ENCODE measurements around the gene MED13L.
"Not testable (repeated sequence)": the region's sequence is repeated elsewhere in the genome, so short reads cannot be mapped to it uniquely, and the experiment has no call there.

Gene MED13L

DNA sequence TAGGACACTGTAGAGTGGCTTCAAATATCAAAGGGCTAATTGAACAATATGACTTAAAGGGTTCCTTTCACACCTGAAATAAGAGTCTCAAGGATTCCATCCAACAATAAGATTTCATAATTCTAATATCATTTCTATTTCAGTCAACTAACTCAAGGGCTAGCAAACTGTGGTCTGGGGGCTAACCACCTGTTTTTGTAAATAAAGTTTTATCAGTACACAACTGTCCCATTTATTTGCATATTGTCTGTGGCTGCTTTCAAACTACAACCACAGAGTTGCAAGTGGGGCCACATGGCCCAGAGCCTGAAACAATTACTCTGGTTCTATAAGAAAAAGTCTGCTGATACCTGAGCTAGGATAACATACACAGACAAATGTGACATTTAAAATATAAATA is 29.1 kb downstream of the MED13L start:
- Histone ChIP-seq H3K36me3 (ENCODE audit: control insufficient read depth in 1 of 2, insufficient read depth in 2 of 2, low read length in 2 of 2) (no peaks in the 10 kb centered on the region), H3K4me3 (ENCODE audit: low read depth in 1 of 2, low read length in 2 of 2) (no peak overlapping the region), H3K27me3 (ENCODE audit: control insufficient read depth in 1 of 2, insufficient read depth in 2 of 2, low read length in 2 of 2) (no peaks in the 10 kb centered on the region), H3K9ac (ENCODE audit: low read depth in 1 of 2, low read length in 2 of 2) (no peak overlapping the region), H3K9me3 (ENCODE audit: control insufficient read depth in 1 of 2, low read length in 2 of 2) (no peaks in the 10 kb centered on the region), H3K4me1 (ENCODE audit: control insufficient read depth in 1 of 2, insufficient read depth in 2 of 2, low read length in 2 of 2) (peaks cover 22 to 24% of the 10 kb centered on the region in 2 donors), H3K27ac (ENCODE audit: low read depth, low read length) (no peak overlapping the region)

DNA sequence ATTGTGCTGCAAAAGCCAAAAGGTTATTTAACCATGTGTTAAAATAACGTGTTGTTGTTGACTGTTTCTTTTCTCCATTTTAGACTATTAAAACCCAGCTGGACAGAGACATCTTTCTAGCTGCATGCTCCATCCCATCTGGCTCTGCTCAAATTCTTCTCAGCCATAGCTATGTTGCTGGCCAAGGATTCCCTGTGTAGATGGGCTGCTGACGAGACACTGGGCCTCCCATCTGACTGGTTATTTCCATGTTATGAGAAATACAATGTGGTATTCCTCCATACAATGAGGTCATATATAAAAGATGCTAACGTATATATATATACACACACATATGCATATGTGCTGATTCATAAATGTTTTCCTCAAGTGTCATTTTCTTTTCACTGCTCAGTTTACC is 30.1 kb downstream of the MED13L start:
- no peaks in the 10 kb centered on the region for H3K36me3 ChIP-seq (ENCODE audit: control insufficient read depth in 1 of 2, insufficient read depth in 2 of 2, low read length in 2 of 2)
- H3K4me1 ChIP-seq (ENCODE audit: control insufficient read depth in 1 of 2, insufficient read depth in 2 of 2, low read length in 2 of 2), result peaks cover 23 to 32% of the 10 kb centered on the region in 2 donors
- H3K9me3 ChIP-seq (ENCODE audit: control insufficient read depth in 1 of 2, low read length in 2 of 2), result no peaks in the 10 kb centered on the region
- no peak overlapping the region for H3K4me3 ChIP-seq (ENCODE audit: low read depth in 1 of 2, low read length in 2 of 2)
- H3K9ac ChIP-seq (ENCODE audit: low read depth in 1 of 2, low read length in 2 of 2), result no peak overlapping the region
- no peak overlapping the region for H3K27ac ChIP-seq (ENCODE audit: low read depth, low read length)
- H3K27me3 ChIP-seq (ENCODE audit: control insufficient read depth in 1 of 2, insufficient read depth in 2 of 2, low read length in 2 of 2), result no peaks in the 10 kb centered on the region

DNA sequence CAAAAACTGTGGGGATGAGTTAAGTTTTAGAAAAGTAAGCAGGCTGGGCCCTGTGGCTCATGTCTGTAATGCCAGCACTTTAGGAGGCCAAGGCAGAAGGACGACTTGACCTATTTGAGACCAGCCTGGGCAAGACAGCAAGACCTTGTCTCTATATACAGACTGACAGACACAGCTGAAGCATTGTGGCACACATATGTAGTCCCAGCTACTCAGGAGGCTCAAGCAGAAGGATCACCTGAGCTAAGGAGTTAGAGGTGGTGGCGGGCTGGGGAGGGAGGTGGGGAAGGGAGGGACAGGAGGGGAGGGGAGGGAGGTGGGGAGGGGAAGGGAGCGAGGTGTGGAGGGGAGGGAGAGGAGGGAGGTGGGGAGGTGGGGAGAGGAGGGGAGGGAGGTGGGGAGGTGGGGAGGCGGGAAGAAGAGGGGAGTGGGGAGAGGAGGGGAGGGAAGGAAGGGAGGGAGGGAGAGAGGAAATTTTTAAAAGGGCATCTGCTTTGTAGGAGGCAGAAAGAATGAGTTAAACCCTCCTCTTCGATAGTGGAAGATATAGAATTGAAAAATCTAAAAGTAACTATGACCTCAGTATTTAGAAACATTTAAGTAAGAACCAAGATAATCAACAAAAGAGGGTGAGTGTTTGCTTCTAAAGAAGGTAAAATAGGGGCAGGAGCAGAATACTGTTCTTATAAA is 30.9 kb downstream of the MED13L start:
- no peaks in the 10 kb centered on the region for H3K27me3 ChIP-seq (ENCODE audit: control insufficient read depth in 1 of 2, insufficient read depth in 2 of 2, low read length in 2 of 2)
- H3K4me1 ChIP-seq (ENCODE audit: control insufficient read depth in 1 of 2, insufficient read depth in 2 of 2, low read length in 2 of 2), result peaks cover 23 to 32% of the 10 kb centered on the region in 2 donors
- H3K36me3 ChIP-seq (ENCODE audit: control insufficient read depth in 1 of 2, insufficient read depth in 2 of 2, low read length in 2 of 2), result no peaks in the 10 kb centered on the region
- no peak overlapping the region for H3K9ac ChIP-seq (ENCODE audit: low read depth in 1 of 2, low read length in 2 of 2)
- no peaks in the 10 kb centered on the region for H3K9me3 ChIP-seq (ENCODE audit: control insufficient read depth in 1 of 2, low read length in 2 of 2)
- H3K4me3 ChIP-seq (ENCODE audit: low read depth in 1 of 2, low read length in 2 of 2), result no peak overlapping the region
- no peak overlapping the region for H3K27ac ChIP-seq (ENCODE audit: low read depth, low read length)

DNA sequence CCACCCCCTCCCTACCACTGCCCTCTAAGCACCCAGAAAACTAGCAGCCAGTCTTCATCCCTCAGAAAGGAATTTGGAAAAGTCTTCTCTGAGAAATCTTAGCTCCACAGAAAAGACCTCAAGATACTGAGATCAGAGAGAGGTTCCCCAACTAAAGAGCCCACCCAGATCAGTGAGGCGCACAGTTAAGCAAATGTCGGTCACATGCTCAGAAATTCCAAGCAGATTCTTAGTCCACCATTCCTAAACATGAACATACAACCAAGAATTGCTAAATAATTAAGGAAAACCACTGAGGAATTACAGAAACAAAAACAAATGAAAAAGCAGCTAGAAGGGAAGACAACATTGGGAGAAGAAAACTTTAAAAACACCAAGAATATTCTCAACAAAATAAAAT is 32.3 kb downstream of the MED13L start:
- Histone ChIP-seq H3K27me3 (ENCODE audit: control insufficient read depth in 1 of 2, insufficient read depth in 2 of 2, low read length in 2 of 2) (no peaks in the 10 kb centered on the region), H3K9ac (ENCODE audit: low read depth in 1 of 2, low read length in 2 of 2) (no peak overlapping the region), H3K9me3 (ENCODE audit: control insufficient read depth in 1 of 2, low read length in 2 of 2) (no peaks in the 10 kb centered on the region), H3K36me3 (ENCODE audit: control insufficient read depth in 1 of 2, insufficient read depth in 2 of 2, low read length in 2 of 2) (no peaks in the 10 kb centered on the region), H3K4me3 (ENCODE audit: low read depth in 1 of 2, low read length in 2 of 2) (no peak overlapping the region), H3K27ac (ENCODE audit: low read depth, low read length) (no peak overlapping the region), H3K4me1 (ENCODE audit: control insufficient read depth in 1 of 2, insufficient read depth in 2 of 2, low read length in 2 of 2) (peaks cover 23 to 32% of the 10 kb centered on the region in 2 donors)

DNA sequence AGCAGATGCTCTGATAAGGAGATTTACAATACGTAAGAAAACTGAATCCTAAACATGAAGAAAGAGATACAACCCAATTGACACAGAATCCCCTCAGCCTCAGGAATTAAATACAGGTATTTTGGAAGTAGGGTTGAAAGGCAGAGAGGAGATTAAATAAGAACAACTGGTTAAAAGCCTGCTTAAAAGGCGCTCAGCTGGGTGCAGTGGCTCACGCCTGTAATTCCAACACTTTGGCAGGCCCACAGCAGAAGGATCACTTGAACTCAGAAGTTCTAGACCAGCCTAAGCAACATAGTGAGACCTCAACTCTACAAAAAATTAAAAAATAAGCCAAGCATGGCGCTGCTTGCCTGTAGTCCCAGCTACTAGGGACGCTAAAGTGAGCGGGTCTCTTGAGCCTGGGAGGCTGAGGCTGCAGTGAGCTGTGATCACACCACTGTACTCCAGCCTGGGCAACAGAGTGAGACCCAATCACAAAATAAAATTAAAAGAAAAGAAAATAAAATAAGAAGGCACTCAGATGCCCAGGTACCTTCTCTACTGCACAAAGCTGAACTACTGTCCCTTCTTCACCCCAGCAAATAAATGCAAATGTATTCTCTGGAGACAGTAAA is 32.9 kb downstream of the MED13L start:
- H3K27ac ChIP-seq (ENCODE audit: low read depth, low read length), result no peak overlapping the region
- no peaks in the 10 kb centered on the region for H3K27me3 ChIP-seq (ENCODE audit: control insufficient read depth in 1 of 2, insufficient read depth in 2 of 2, low read length in 2 of 2)
- H3K9ac ChIP-seq (ENCODE audit: low read depth in 1 of 2, low read length in 2 of 2), result no peak overlapping the region
- H3K9me3 ChIP-seq (ENCODE audit: control insufficient read depth in 1 of 2, low read length in 2 of 2), result no peaks in the 10 kb centered on the region
- peaks cover 23 to 32% of the 10 kb centered on the region in 2 donors for H3K4me1 ChIP-seq (ENCODE audit: control insufficient read depth in 1 of 2, insufficient read depth in 2 of 2, low read length in 2 of 2)
- H3K4me3 ChIP-seq (ENCODE audit: low read depth in 1 of 2, low read length in 2 of 2), result no peak overlapping the region
- no peaks in the 10 kb centered on the region for H3K36me3 ChIP-seq (ENCODE audit: control insufficient read depth in 1 of 2, insufficient read depth in 2 of 2, low read length in 2 of 2)

DNA sequence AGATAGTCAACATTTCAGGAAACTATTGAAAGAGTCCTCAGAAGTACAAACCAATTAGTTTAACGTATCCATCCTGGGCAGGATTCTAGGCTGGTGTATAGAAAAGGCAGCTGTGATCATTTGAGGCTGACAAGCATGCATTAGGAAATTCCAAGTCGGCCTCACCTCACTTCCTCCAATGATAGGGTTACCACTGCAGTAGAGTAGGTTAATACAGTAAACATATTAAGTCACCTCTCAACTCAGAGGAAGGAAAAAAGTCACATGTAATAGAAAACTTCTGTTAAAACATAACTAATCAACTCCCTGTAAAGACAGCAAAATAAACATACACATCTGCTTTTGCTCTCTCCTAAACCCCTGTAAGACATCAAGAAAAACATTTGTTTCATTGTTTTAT is 33.5 kb downstream of the MED13L start:
- peaks cover 23 to 30% of the 10 kb centered on the region in 2 donors for H3K4me1 ChIP-seq (ENCODE audit: control insufficient read depth in 1 of 2, insufficient read depth in 2 of 2, low read length in 2 of 2)
- no peaks in the 10 kb centered on the region for H3K36me3 ChIP-seq (ENCODE audit: control insufficient read depth in 1 of 2, insufficient read depth in 2 of 2, low read length in 2 of 2)
- no peak overlapping the region for H3K27ac ChIP-seq (ENCODE audit: low read depth, low read length)
- no peaks in the 10 kb centered on the region for H3K9me3 ChIP-seq (ENCODE audit: control insufficient read depth in 1 of 2, low read length in 2 of 2)
- H3K9ac ChIP-seq (ENCODE audit: low read depth in 1 of 2, low read length in 2 of 2), result no peak overlapping the region
- H3K4me3 ChIP-seq (ENCODE audit: low read depth in 1 of 2, low read length in 2 of 2), result no peak overlapping the region
- no peaks in the 10 kb centered on the region for H3K27me3 ChIP-seq (ENCODE audit: control insufficient read depth in 1 of 2, insufficient read depth in 2 of 2, low read length in 2 of 2)

DNA sequence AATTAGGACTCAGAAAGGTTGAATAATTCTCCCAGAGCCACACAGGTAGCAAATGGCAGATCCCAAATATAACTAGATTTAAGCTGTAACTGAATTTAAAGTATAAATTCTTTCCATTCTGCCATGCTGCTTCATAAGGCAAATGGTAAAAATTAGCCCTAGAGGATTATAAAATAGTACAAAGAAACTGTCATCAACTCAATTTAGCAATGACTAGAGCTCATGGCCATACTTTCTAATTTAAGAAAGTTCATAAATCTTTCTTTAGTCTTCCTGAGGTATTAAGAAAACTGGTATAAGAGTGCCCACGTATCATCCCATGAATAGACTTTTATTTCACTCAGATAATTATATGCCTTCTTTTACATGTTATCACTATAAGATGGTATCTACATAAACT is 34.8 kb downstream of the MED13L start:
- no peak overlapping the region for H3K4me3 ChIP-seq (ENCODE audit: low read depth in 1 of 2, low read length in 2 of 2)
- no peaks in the 10 kb centered on the region for H3K9me3 ChIP-seq (ENCODE audit: control insufficient read depth in 1 of 2, low read length in 2 of 2)
- H3K36me3 ChIP-seq (ENCODE audit: control insufficient read depth in 1 of 2, insufficient read depth in 2 of 2, low read length in 2 of 2), result no peaks in the 10 kb centered on the region
- H3K9ac ChIP-seq (ENCODE audit: low read depth in 1 of 2, low read length in 2 of 2), result no peak overlapping the region
- peaks cover 23 to 26% of the 10 kb centered on the region in 2 donors for H3K4me1 ChIP-seq (ENCODE audit: control insufficient read depth in 1 of 2, insufficient read depth in 2 of 2, low read length in 2 of 2)
- no peak overlapping the region for H3K27ac ChIP-seq (ENCODE audit: low read depth, low read length)
- no peaks in the 10 kb centered on the region for H3K27me3 ChIP-seq (ENCODE audit: control insufficient read depth in 1 of 2, insufficient read depth in 2 of 2, low read length in 2 of 2)

DNA sequence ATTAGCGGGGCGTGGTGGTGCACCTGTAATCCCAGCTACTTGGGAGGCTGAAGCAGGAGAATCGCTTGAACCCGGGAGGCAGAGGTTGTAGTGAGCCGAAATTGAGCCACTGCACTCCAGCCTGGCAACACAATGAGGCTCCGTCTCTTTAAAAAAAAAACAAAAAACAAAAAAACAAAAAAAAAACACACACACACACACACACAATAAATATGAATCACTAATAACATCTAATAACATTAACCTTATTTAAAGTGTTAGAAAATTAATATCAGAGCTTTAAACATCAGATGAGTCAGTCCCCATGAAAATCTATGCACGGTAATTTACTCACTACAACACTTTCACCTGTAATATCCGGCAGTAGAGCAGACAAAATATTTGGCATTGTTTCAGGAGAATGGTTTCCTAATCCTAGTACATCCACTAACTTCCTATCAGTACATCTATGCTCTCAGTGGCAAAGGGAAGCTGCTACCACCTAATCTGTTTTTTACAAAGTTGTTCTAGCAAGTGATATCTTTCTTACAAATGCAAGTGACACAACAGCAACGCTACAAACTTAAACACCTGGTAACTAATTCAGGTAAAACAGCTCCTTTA is 36.2 kb downstream of the MED13L start:
- no peaks in the 10 kb centered on the region for H3K9me3 ChIP-seq (ENCODE audit: control insufficient read depth in 1 of 2, low read length in 2 of 2)
- peaks cover 24 to 28% of the 10 kb centered on the region in 2 donors for H3K4me1 ChIP-seq (ENCODE audit: control insufficient read depth in 1 of 2, insufficient read depth in 2 of 2, low read length in 2 of 2)
- no peaks in the 10 kb centered on the region for H3K36me3 ChIP-seq (ENCODE audit: control insufficient read depth in 1 of 2, insufficient read depth in 2 of 2, low read length in 2 of 2)
- H3K27ac ChIP-seq (ENCODE audit: low read depth, low read length), result no peak overlapping the region
- H3K4me3 ChIP-seq (ENCODE audit: low read depth in 1 of 2, low read length in 2 of 2), result no peak overlapping the region
- H3K9ac ChIP-seq (ENCODE audit: low read depth in 1 of 2, low read length in 2 of 2), result no peak overlapping the region
- no peaks in the 10 kb centered on the region for H3K27me3 ChIP-seq (ENCODE audit: control insufficient read depth in 1 of 2, insufficient read depth in 2 of 2, low read length in 2 of 2)

DNA sequence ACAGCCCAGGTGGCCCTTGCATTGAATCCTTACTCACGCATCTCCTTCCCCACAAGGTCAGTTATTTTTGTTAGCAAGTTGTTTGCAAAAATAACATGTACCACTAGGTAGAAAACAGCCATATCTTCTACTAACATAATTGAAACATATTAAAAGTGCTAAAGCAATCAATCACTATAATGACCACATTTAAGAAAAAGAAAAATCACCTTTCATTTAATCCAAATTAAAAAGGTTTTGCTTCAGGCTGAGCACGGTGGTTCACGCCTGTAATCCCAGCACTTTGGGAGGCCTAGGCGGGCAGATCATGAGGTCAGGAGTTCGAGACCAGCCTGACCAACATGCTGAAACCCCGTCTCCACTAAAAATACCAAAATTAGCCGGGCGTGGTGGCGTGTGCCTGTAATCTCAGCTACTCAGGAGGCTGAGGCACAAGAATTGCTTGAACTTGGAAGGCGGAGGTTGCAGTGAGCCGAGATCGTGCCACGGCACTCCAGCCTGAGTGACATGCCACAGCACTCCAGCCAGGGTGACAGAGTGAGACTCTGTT is 38.8 kb downstream of the MED13L start:
- H3K36me3 ChIP-seq (ENCODE audit: control insufficient read depth in 1 of 2, insufficient read depth in 2 of 2, low read length in 2 of 2); H3K27me3 ChIP-seq (ENCODE audit: control insufficient read depth in 1 of 2, insufficient read depth in 2 of 2, low read length in 2 of 2); H3K27ac ChIP-seq (ENCODE audit: low read depth, low read length); H3K9me3 ChIP-seq (ENCODE audit: control insufficient read depth in 1 of 2, low read length in 2 of 2); H3K4me3 ChIP-seq (ENCODE audit: low read depth in 1 of 2, low read length in 2 of 2); H3K9ac ChIP-seq (ENCODE audit: low read depth in 1 of 2, low read length in 2 of 2): not testable (repeated sequence)
- peaks cover 6 to 17% of the 10 kb centered on the region in 2 donors for H3K4me1 ChIP-seq (ENCODE audit: control insufficient read depth in 1 of 2, insufficient read depth in 2 of 2, low read length in 2 of 2)

DNA sequence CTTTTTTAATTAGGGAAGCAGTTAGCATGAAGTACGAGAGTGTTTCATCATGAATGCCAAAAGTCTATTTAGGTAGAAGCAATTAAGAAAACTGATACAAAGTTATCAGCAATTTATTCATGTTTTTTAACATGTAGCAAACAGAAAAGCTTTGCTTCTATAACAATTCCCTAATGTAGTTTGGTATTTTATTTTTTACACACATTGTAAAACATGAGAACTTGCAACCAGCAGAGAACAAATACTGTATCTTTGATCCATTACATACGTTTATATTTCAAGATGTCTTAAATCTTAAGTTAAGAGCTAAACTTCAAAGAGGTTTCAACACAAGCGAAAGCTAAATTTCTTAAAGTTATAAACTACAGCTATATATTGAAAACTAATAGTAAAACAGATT is 39.3 kb downstream of the MED13L start:
- Histone ChIP-seq H3K4me3 (ENCODE audit: low read depth in 1 of 2, low read length in 2 of 2) (no peak overlapping the region), H3K9me3 (ENCODE audit: control insufficient read depth in 1 of 2, low read length in 2 of 2) (no peaks in the 10 kb centered on the region), H3K36me3 (ENCODE audit: control insufficient read depth in 1 of 2, insufficient read depth in 2 of 2, low read length in 2 of 2) (no peaks in the 10 kb centered on the region), H3K9ac (ENCODE audit: low read depth in 1 of 2, low read length in 2 of 2) (no peak overlapping the region), H3K4me1 (ENCODE audit: control insufficient read depth in 1 of 2, insufficient read depth in 2 of 2, low read length in 2 of 2) (peaks cover 3 to 12% of the 10 kb centered on the region in 2 donors), H3K27me3 (ENCODE audit: control insufficient read depth in 1 of 2, insufficient read depth in 2 of 2, low read length in 2 of 2) (no peaks in the 10 kb centered on the region), H3K27ac (ENCODE audit: low read depth, low read length) (no peak overlapping the region)
